H1 (cell line): Measurements from ENCODE around the gene SLC7A7. TPM values are rescaled to one million over a fixed set of nuclear protein-coding genes. Genes with fewer than 3 reads are reported as not detected.

ENCODE experiments used
- CTCF ChIA-PET: fragments of 300-600 bp; sonication (Branson Sonifier 250); formaldehyde crosslinking; loops from one replicate; lab custom pipeline; 2021; ENCODE audit not compliant: partially characterized antibody; lab: Charles Lee
- POLR2A ChIA-PET: fragments of 300-600 bp; sonication (Branson Sonifier 250); formaldehyde crosslinking; loops from one replicate; lab custom pipeline; 2021; ENCODE audit warnings: inconsistent platforms; ENCODE audit not compliant: partially characterized antibody; lab: Charles Lee
- DNase-seq, 2 experiments: peaks; one replicate each; pipeline versions ENCODE4 v3.0.0 to v3.0.0-alpha.2; 2010 to 2022; ENCODE audit warnings: low spot score in 2 of 2, low read depth in 1 of 2, mixed read lengths in 1 of 2
- FAIRE-seq: peaks from 2 replicates; lab custom pipeline; 2011; peaks lifted over from hg19 to GRCh38; lab: Jason Lieb, UNC
- H2AFZ ChIP-seq: 2 replicates; pipeline ENCODE4 v1.8.1; 2012; ENCODE audit warnings: low read length, inconsistent platforms
- H2AK5ac ChIP-seq: 2 replicates; pipeline ENCODE4 v1.6.1; 2013; ENCODE audit warnings: low read depth, low read length
- H2BK120ac ChIP-seq: replicated peaks from 2 replicates; pipeline ENCODE3; 2013; ENCODE audit warnings: low read depth, low read length, inconsistent platforms
- H2BK12ac ChIP-seq: 2 replicates; pipeline ENCODE4 v1.6.1; 2013; ENCODE audit warnings: low read depth, low read length
- H2BK15ac ChIP-seq: 2 replicates; pipeline ENCODE4 v1.6.1; 2013; ENCODE audit warnings: low read length
- H2BK20ac ChIP-seq: 2 replicates; pipeline ENCODE4 v1.6.1; 2013; ENCODE audit warnings: low read length
- H2BK5ac ChIP-seq: 2 replicates; pipeline ENCODE4 v1.6.1; 2013; ENCODE audit warnings: low read depth, low read length
- H3K14ac ChIP-seq: 2 replicates; pipeline ENCODE4 v1.6.1; 2013; ENCODE audit warnings: inconsistent platforms; ENCODE audit not compliant: insufficient read length
- H3K18ac ChIP-seq: 2 replicates; pipeline ENCODE4 v1.6.1; 2013; ENCODE audit warnings: low read length; ENCODE audit errors: extremely low read depth
- H3K23ac ChIP-seq: 2 replicates; pipeline ENCODE4 v1.6.1; 2013; ENCODE audit warnings: inconsistent platforms; ENCODE audit not compliant: insufficient read length
- H3K23me2 ChIP-seq: 2 replicates; pipeline ENCODE4 v1.6.1; 2013; ENCODE audit warnings: low read depth, low read length
- H3K27ac ChIP-seq: 2 replicates; pipeline ENCODE4 v1.6.1; 2011; ENCODE audit warnings: low read depth, low read length, inconsistent platforms
- H3K27me3 ChIP-seq, 4 experiments: replicated peaks in 1 of 4; 1 replicate in 1 of 4; 2 replicates in 3 of 4; pipeline versions ENCODE4 v1.6.1 to v1.8.1; 2011 to 2013; ENCODE audit warnings: low read length in 3 of 4, mild to moderate bottlenecking in 3 of 4, inconsistent platforms in 2 of 4, mixed read lengths in 2 of 4, moderate library complexity in 1 of 4; ENCODE audit not compliant: control insufficient read depth in 3 of 4, insufficient read depth in 3 of 4; ENCODE audit errors: extremely low read depth in 1 of 4
- H3K36me3 ChIP-seq, 4 experiments: 2 replicates each; pipeline versions ENCODE4 v1.6.1 to v1.8.1; 2011 to 2013; ENCODE audit warnings: mild to moderate bottlenecking in 4 of 4, low read length in 3 of 4, moderate library complexity in 2 of 4, control low read depth in 1 of 4, inconsistent platforms in 1 of 4; ENCODE audit not compliant: insufficient read depth in 4 of 4, control insufficient read depth in 2 of 4
- H3K4ac ChIP-seq: replicated peaks from 2 replicates; pipeline ENCODE3; 2013; ENCODE audit warnings: low read length, low read depth, mixed read lengths, inconsistent platforms; ENCODE audit not compliant: insufficient read length
- H3K4me1 ChIP-seq, 4 experiments: replicated peaks in 1 of 4; 1 replicate in 1 of 4; 2 replicates in 3 of 4; pipeline versions ENCODE4 v1.6.1 to v1.8.1; 2011 to 2013; ENCODE audit warnings: low read length in 3 of 4, inconsistent platforms in 2 of 4, mixed read lengths in 1 of 4; ENCODE audit not compliant: insufficient read depth in 4 of 4, control insufficient read depth in 3 of 4
- H3K4me2 ChIP-seq, 2 experiments: 2 replicates each; pipeline versions ENCODE4 v1.6.1 to v1.8.1; 2011 to 2013; ENCODE audit warnings: low read depth in 2 of 2, low read length in 2 of 2, control low read depth in 1 of 2, inconsistent platforms in 1 of 2, mild to moderate bottlenecking in 1 of 2; ENCODE audit not compliant: insufficient read depth in 1 of 2
- H3K4me3 ChIP-seq, 4 experiments: fragments of 200-600, 300-600 bp in 1 of 4; sonication (generic), shearing (Covaris generic), sonication (Bioruptor Twin) in 1 of 4; 2 replicates each; pipeline versions ENCODE4 v1.5.1 to v1.8.1; 2011 to 2016; ENCODE audit warnings: low read length in 4 of 4, low read depth in 3 of 4, control low read depth in 2 of 4, inconsistent platforms in 2 of 4, mild to moderate bottlenecking in 2 of 4, mixed read lengths in 1 of 4, moderate library complexity in 1 of 4; ENCODE audit not compliant: insufficient read depth in 2 of 4; ENCODE audit errors: extremely low read depth in 1 of 4
- H3K56ac ChIP-seq: replicated peaks from 2 replicates; pipeline ENCODE3; 2013; ENCODE audit warnings: low read depth, mild to moderate bottlenecking, mixed read lengths, low read length, inconsistent platforms; ENCODE audit not compliant: insufficient read length
- H3K79me1 ChIP-seq: 2 replicates; pipeline ENCODE4 v1.6.1; 2013; ENCODE audit warnings: low read depth, low read length, control low read depth
- H3K79me2 ChIP-seq, 2 experiments: 2 replicates each; pipeline versions ENCODE4 v1.6.1 to v1.8.1; 2012 to 2013; ENCODE audit warnings: low read length in 2 of 2, mild to moderate bottlenecking in 2 of 2, inconsistent platforms in 1 of 2; ENCODE audit not compliant: insufficient read depth in 2 of 2, control insufficient read depth in 1 of 2
- H3K9ac ChIP-seq, 4 experiments: replicated peaks in 1 of 4; 1 replicate in 1 of 4; 2 replicates in 3 of 4; pipeline versions ENCODE4 v1.6.1 to v1.8.1; 2011 to 2013; ENCODE audit warnings: low read depth in 3 of 4, low read length in 3 of 4, control low read depth in 2 of 4, mild to moderate bottlenecking in 2 of 4, moderate library complexity in 2 of 4, inconsistent platforms in 1 of 4; ENCODE audit errors: extremely low read depth in 1 of 4
- H3K9me3 ChIP-seq, 2 experiments: 2 replicates each; pipeline versions ENCODE4 v1.6.1 to v1.8.1; 2012 to 2013; ENCODE audit warnings: mild to moderate bottlenecking in 2 of 2, moderate library complexity in 2 of 2, control low read depth in 1 of 2, inconsistent platforms in 1 of 2, low read depth in 1 of 2, low read length in 1 of 2, mixed read lengths in 1 of 2; ENCODE audit not compliant: insufficient read depth in 2 of 2
- H4K20me1 ChIP-seq, 2 experiments: replicated peaks in 1 of 2; 2 replicates each; pipeline versions ENCODE3 to v1.8.1; 2011 to 2013; ENCODE audit warnings: inconsistent platforms in 2 of 2, low read length in 2 of 2, mild to moderate bottlenecking in 1 of 2; ENCODE audit not compliant: insufficient read depth in 2 of 2, control insufficient read depth in 1 of 2
- H4K5ac ChIP-seq: 2 replicates; pipeline ENCODE4 v1.6.1; 2013; ENCODE audit warnings: low read length, low read depth, mixed read lengths, inconsistent platforms; ENCODE audit not compliant: insufficient read length
- H4K8ac ChIP-seq: 2 replicates; pipeline ENCODE4 v1.8.0; 2013; ENCODE audit warnings: mild to moderate bottlenecking, moderate library complexity, low read length, inconsistent platforms; ENCODE audit not compliant: insufficient read depth; ENCODE audit errors: extremely low read depth
- H4K91ac ChIP-seq: replicated peaks from 2 replicates; pipeline ENCODE3; 2013; ENCODE audit warnings: low read length, mixed read lengths, inconsistent platforms; ENCODE audit not compliant: insufficient read length
- BRCA1 ChIP-seq: IDR thresholded peaks from 2 replicates; pipeline ENCODE4 v1.6.1; 2012; ENCODE audit warnings: low read depth, low read length, improper control_type of control experiment
- CREB1 ChIP-seq: IDR thresholded peaks from 2 replicates; pipeline ENCODE4 v1.6.1; 2012; ENCODE audit warnings: inconsistent platforms
- RBBP5 ChIP-seq: IDR thresholded peaks from 2 replicates; pipeline ENCODE4 v1.7.1; 2012; ENCODE audit warnings: low read depth, mild to moderate bottlenecking, inconsistent platforms, low read length, moderate library complexity, borderline replicate concordance
- SP4 ChIP-seq: IDR thresholded peaks from 2 replicates; pipeline ENCODE4 v1.6.1; 2012; ENCODE audit warnings: low read length, inconsistent platforms
- TAF7 ChIP-seq: optimal IDR thresholded peaks from 2 replicates; pipeline ENCODE3; 2011; ENCODE audit warnings: low read depth, mild to moderate bottlenecking, inconsistent platforms, low read length, moderate library complexity, borderline replicate concordance
- YY1 ChIP-seq: IDR thresholded peaks from 2 replicates; pipeline ENCODE4 v1.6.1; 2011; ENCODE audit warnings: low read depth, mild to moderate bottlenecking, low read length
- ZNF274 ChIP-seq: IDR thresholded peaks from 2 replicates; pipeline ENCODE4 v1.7.0; 2012; ENCODE audit warnings: low read length, borderline replicate concordance; ENCODE audit errors: extremely low read depth
- WGBS, 2 experiments: shearing (Covaris generic) in 1 of 2; methylation state at CpG; one replicate each; pipeline versions ENCODE4 v1.1.6 to v1.1.7; 2013 to 2015; ENCODE audit warnings: low lambda C conversion rate in 2 of 2, mixed read lengths in 2 of 2, inconsistent platforms in 1 of 2, low coverage in 1 of 2, missing lambda C conversion rate in 1 of 2; ENCODE audit not compliant: insufficient replicate concordance in 2 of 2, insufficient coverage in 1 of 2, insufficient read length in 1 of 2; ENCODE audit errors: extremely low coverage in 1 of 2, missing lambda C conversion rate in 1 of 2; 5-methylcytosine and 5-hydroxymethylcytosine counted together
- polyA plus RNA-seq, 7 experiments: library from polyadenylated mRNA; depleted of rRNA in 3 of 7; stranded (reverse) in 5 of 7; unstranded in 2 of 7; fragments of >200 nt in 5 of 7; fragments of 200-250 nt in 2 of 7; gene quantifications; 1 replicate in 5 of 7; 2 replicates in 1 of 7; 4 replicates in 1 of 7; pipeline versions ENCODE4 v1.2.1 to v1.2.3, GENCODE V29; 2011 to 2013; ENCODE audit warnings: missing spikeins in 2 of 7, mixed read lengths in 2 of 7
- total RNA-seq: library from RNA; stranded (reverse); fragmentation: NEBNext Ultra II Directional; extraction: Animal tissue kit (Norgen Biotek cat#: 25700); gene quantifications from 2 replicates; pipeline ENCODE4 v1.2.1, GENCODE V29; 2021

Gene SLC7A7
- total and polyA plus RNA-seq, 2 of the 8 experiments (the other 6 are each of a cell fraction or from before 2014, with no cell fraction given), result 5.8 to 14.9 TPM

DNA sequence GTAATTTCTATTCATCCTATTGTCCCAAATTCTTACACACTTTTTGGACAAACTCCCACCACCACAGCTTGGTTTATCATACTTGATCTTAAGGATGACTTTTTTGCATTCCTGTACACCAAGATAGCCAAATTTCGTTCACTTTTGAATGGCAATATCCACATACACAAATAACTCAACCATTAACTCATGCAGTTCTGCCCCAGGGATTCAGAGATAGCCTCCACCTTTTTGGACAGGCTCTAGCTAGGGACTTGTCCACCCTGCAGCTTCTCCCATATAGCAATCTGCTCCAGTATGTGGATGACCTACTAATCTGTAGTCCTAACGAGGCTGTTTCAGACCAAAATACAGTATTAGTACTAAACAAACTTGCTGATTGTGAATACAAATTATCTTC is 81.4 kb downstream of the SLC7A7 start:
- FAIRE-seq, result no peak
- Histone ChIP-seq H3K4me1 (no peaks in the 10 kb centered on the region), H3K27me3 (no peaks in the 10 kb centered on the region), H3K27ac (no peak overlapping the region), H3K4ac (no peak overlapping the region), H3K9me3 (peaks cover 3 to 4% of the 10 kb centered on the region in 2 experiments; a peak in 2 of 4 replicates), H3K23me2 (no peaks in the 10 kb centered on the region), H3K56ac (no peak overlapping the region), H2AK5ac (no peak overlapping the region), H3K4me2 (no peak overlapping the region), H3K9ac (no peak overlapping the region), H4K5ac (no peak overlapping the region), H2AFZ (no peak overlapping the region), H2BK12ac (no peak overlapping the region), H3K4me3 (no peak overlapping the region), H2BK120ac (no peak overlapping the region), H3K14ac (no peak overlapping the region), H2BK20ac (no peak overlapping the region), H3K18ac (no peak overlapping the region), H3K79me1 (no peaks in the 10 kb centered on the region), H2BK15ac (no peak overlapping the region), H4K91ac (no peak overlapping the region), H3K79me2 (no peaks in the 10 kb centered on the region), H3K23ac (no peak overlapping the region), H4K20me1 (no peaks in the 10 kb centered on the region), H4K8ac (no peak overlapping the region), H3K36me3 (no peaks in the 10 kb centered on the region), H2BK5ac (no peak overlapping the region)
- ChIA-PET POLR2A (no interaction called here), CTCF (interaction anchor here (0.6 to 1.0 kb wide), 3 partner anchors 76 to 1425 kb away, joined by 3 to 4 read pairs (median 3); no protein-coding TSS in a partner anchor)
- no peak for DNase-seq
- whole genome bisulfite sequencing, 2 experiments, result 93% methylated on average over 2 of the region's 2 CpGs; no CpG with 5 or more reads in 1 of the 2 experiments
- TF ChIP-seq SP4 (no peak), YY1 (no peak), BRCA1 (no peak), ZNF274 (no peak), RBBP5 (no peak), TAF7 (no peak), CREB1 (no peak)
